Neural cell (in vitro differentiated cells): ENCODE measurements around the gene OR11A1. TPM values are rescaled to one million over a fixed set of nuclear protein-coding genes. Genes with fewer than 3 reads are reported as not detected.

Experiments used
- H2AFZ ChIP-seq: fragments of 200-600, 300-800 bp; sonication (generic), shearing (Covaris generic); 2 replicates; pipeline ENCODE4 v1.6.0; 2014; ENCODE audit warnings: low read depth, mild to moderate bottlenecking, antibody characterized with exemption, low read length, moderate library complexity
- H3F3A ChIP-seq: fragments of 200-600 bp; shearing (Covaris generic); 2 replicates; pipeline ENCODE4 v1.6.1; 2016; ENCODE audit warnings: mild to moderate bottlenecking, moderate library complexity, mixed read lengths, antibody characterized with exemption, low read length; ENCODE audit not compliant: insufficient read depth, poor library complexity, severe bottlenecking
- H3K27ac ChIP-seq: fragments of 200-600, 300-800 bp; sonication (generic), shearing (Covaris generic); 2 replicates; pipeline ENCODE4 v1.5.1; 2014; ENCODE audit warnings: mild to moderate bottlenecking, low read length, moderate library complexity
- H3K27me3 ChIP-seq: fragments of 300-800, 200-600 bp; sonication (generic), shearing (Covaris generic); 2 replicates; pipeline ENCODE4 v1.6.0; 2014; ENCODE audit warnings: mild to moderate bottlenecking, low read depth, low read length, moderate library complexity; ENCODE audit not compliant: insufficient read depth
- H3K36me3 ChIP-seq: fragments of 300-800, 200-600 bp; sonication (generic), shearing (Covaris generic); 2 replicates; pipeline ENCODE4 v1.5.1; 2014; ENCODE audit warnings: mild to moderate bottlenecking, antibody characterized with exemption, low read length, moderate library complexity; ENCODE audit not compliant: insufficient read depth
- H3K4me2 ChIP-seq: fragments of 300-800, 200-600 bp; sonication (generic), shearing (Covaris generic); 2 replicates; pipeline ENCODE4 v1.6.0; 2014; ENCODE audit warnings: mild to moderate bottlenecking, low read length
- H3K4me3 ChIP-seq: fragments of 300-800, 200-600 bp; sonication (generic), shearing (Covaris generic); 2 replicates; pipeline ENCODE4 v1.5.1; 2014; ENCODE audit warnings: mild to moderate bottlenecking, low read length, moderate library complexity
- H3K79me2 ChIP-seq: fragments of 200-600 bp; shearing (Covaris generic); replicated peaks from 2 replicates; pipeline ENCODE4 v1.6.0; 2014; ENCODE audit warnings: mild to moderate bottlenecking, low read length, moderate library complexity; ENCODE audit not compliant: insufficient read depth
- H3K9ac ChIP-seq: fragments of 300-800, 200-600 bp; sonication (generic), shearing (Covaris generic); 2 replicates; pipeline ENCODE4 v1.6.1; 2016; ENCODE audit warnings: mild to moderate bottlenecking, low read length, mixed read lengths
- H3K9me2 ChIP-seq: fragments of 200-600 bp; shearing (Covaris generic); 2 replicates; pipeline ENCODE4 v1.6.1; 2016; ENCODE audit warnings: mild to moderate bottlenecking, low read length, mixed read lengths; ENCODE audit not compliant: insufficient read depth
- H3K9me3 ChIP-seq: fragments of 200-600, 300-800 bp; sonication (generic), shearing (Covaris generic); 2 replicates; pipeline ENCODE4 v1.6.1; 2016; ENCODE audit warnings: mild to moderate bottlenecking, mixed run types, low read length, moderate library complexity, mixed read lengths
- H4K20me1 ChIP-seq: fragments of 200-600 bp; shearing (Covaris generic); 2 replicates; pipeline ENCODE4 v1.6.1; 2016; ENCODE audit warnings: mild to moderate bottlenecking, mixed run types; ENCODE audit not compliant: insufficient read depth
- CTCF ChIP-seq: fragments of 450-650 bp; IDR thresholded peaks from 2 replicates; pipeline ENCODE4 v1.5.1; 2014; ENCODE audit warnings: antibody characterized with exemption, mild to moderate bottlenecking, moderate library complexity; ENCODE audit not compliant: poor library complexity, severe bottlenecking
- EP300 ChIP-seq: fragments of 450-650 bp; conservative IDR thresholded peaks from 2 replicates; pipeline ENCODE4 v1.6.1; 2014; ENCODE audit warnings: antibody characterized with exemption, mild to moderate bottlenecking, moderate library complexity; ENCODE audit not compliant: poor library complexity, severe bottlenecking
- EZH2 ChIP-seq: fragments of 200-600, 300-800 bp; shearing (Covaris generic), sonication (generic); IDR thresholded peaks from 2 replicates; pipeline ENCODE4 v1.6.1; 2014; ENCODE audit warnings: antibody characterized with exemption, low read length, borderline replicate concordance, mild to moderate bottlenecking; ENCODE audit not compliant: insufficient read depth, poor library complexity, severe bottlenecking
- MXI1 ChIP-seq: fragments of 450-650 bp; conservative IDR thresholded peaks from 2 replicates; pipeline ENCODE4 v1.6.1; 2014; ENCODE audit warnings: antibody characterized with exemption, mild to moderate bottlenecking; ENCODE audit not compliant: poor library complexity, severe bottlenecking
- POLR2AphosphoS5 ChIP-seq: IDR thresholded peaks from 2 replicates; pipeline ENCODE4 v1.6.1; 2012
- RAD21 ChIP-seq: fragments of 450-650 bp; conservative IDR thresholded peaks from 2 replicates; pipeline ENCODE4 v1.6.1; 2014; ENCODE audit warnings: antibody characterized with exemption, mild to moderate bottlenecking, moderate library complexity
- REST ChIP-seq: IDR thresholded peaks from 2 replicates; pipeline ENCODE4 v1.6.1; 2012; ENCODE audit warnings: borderline replicate concordance
- SMC3 ChIP-seq: fragments of 450-650 bp; conservative IDR thresholded peaks from 2 replicates; pipeline ENCODE4 v1.6.1; 2014; ENCODE audit warnings: antibody characterized with exemption, mild to moderate bottlenecking, moderate library complexity; ENCODE audit not compliant: poor library complexity
- TAF1 ChIP-seq: IDR thresholded peaks from 2 replicates; pipeline ENCODE4 v1.6.1; 2012; ENCODE audit warnings: low read depth
- polyA plus RNA-seq: library from polyadenylated mRNA; depleted of rRNA; stranded (reverse); fragments of >200 nt; gene quantifications from 2 replicates; pipeline ENCODE4 v1.2.3, GENCODE V29; 2014

OR11A1 gene
- polyA plus RNA-seq, 1 donor from 2014 or later: not detected

- no peak overlapping the region for H3K4me3 ChIP-seq
- H3K36me3 ChIP-seq: no peaks in the 10 kb centered on the region
- no peaks in the 10 kb centered on the region for H3F3A ChIP-seq
- no peaks in the 10 kb centered on the region for H3K27me3 ChIP-seq
- no peaks in the 10 kb centered on the region for H3K79me2 ChIP-seq
- H3K27ac ChIP-seq: no peak overlapping the region
- H3K9me2 ChIP-seq: no peaks in the 10 kb centered on the region
- H4K20me1 ChIP-seq: no peaks in the 10 kb centered on the region
- H3K4me2 ChIP-seq: no peak overlapping the region
- no peak overlapping the region for H3K9ac ChIP-seq
- no peak overlapping the region for H2AFZ ChIP-seq
- TF ChIP-seq EP300 (no peak), SMC3 (no peak), MXI1 (no peak), REST (no peak), RAD21 (no peak), TAF1 (no peak)
- H3K9me3 ChIP-seq: no peaks in the 10 kb centered on the region
Observed at GRCh38 chr6:29477923-29478450, 21.1 kb upstream of the OR11A1 start.

- Histone ChIP-seq H3F3A (no peaks in the 10 kb centered on the region), H3K9me3 (no peaks in the 10 kb centered on the region), H3K79me2 (no peaks in the 10 kb centered on the region), H3K27me3 (no peaks in the 10 kb centered on the region), H3K9ac (no peak overlapping the region), H2AFZ (no peak overlapping the region), H3K4me2 (no peak overlapping the region), H4K20me1 (no peaks in the 10 kb centered on the region), H3K4me3 (no peak overlapping the region), H3K27ac (no peak overlapping the region), H3K9me2 (no peaks in the 10 kb centered on the region), H3K36me3 (no peaks in the 10 kb centered on the region)
- TF ChIP-seq REST (no peak), EZH2 (no peak), TAF1 (no peak), POLR2AphosphoS5 (no peak), MXI1 (no peak), CTCF (no peak), EP300 (no peak), RAD21 (no peak)
Observed at GRCh38 chr6:29474996-29475395, 18.1 kb upstream of the OR11A1 start.
